H1 (cell line): ENCODE results near the gene MYBPHL. TPM values are rescaled to one million over a fixed set of nuclear protein-coding genes. Genes with fewer than 3 reads are reported as not detected.

ENCODE experiments used
- CTCF ChIA-PET: fragments of 300-600 bp; sonication (Branson Sonifier 250); formaldehyde crosslinking; loops from one replicate; lab custom pipeline; 2021; ENCODE audit not compliant: partially characterized antibody; lab: Charles Lee
- POLR2A ChIA-PET: fragments of 300-600 bp; sonication (Branson Sonifier 250); formaldehyde crosslinking; loops from one replicate; lab custom pipeline; 2021; ENCODE audit warnings: inconsistent platforms; ENCODE audit not compliant: partially characterized antibody; lab: Charles Lee
- DNase-seq, 2 experiments: peaks; one replicate each; pipeline versions ENCODE4 v3.0.0 to v3.0.0-alpha.2; 2010 to 2022; ENCODE audit warnings: low spot score in 2 of 2, low read depth in 1 of 2, mixed read lengths in 1 of 2
- FAIRE-seq: peaks from 2 replicates; lab custom pipeline; 2011; peaks lifted over from hg19 to GRCh38; lab: Jason Lieb, UNC
- H2AFZ ChIP-seq: 2 replicates; pipeline ENCODE4 v1.8.1; 2012; ENCODE audit warnings: low read length, inconsistent platforms
- H2AK5ac ChIP-seq: 2 replicates; pipeline ENCODE4 v1.6.1; 2013; ENCODE audit warnings: low read depth, low read length
- H2BK120ac ChIP-seq: replicated peaks from 2 replicates; pipeline ENCODE3; 2013; ENCODE audit warnings: low read depth, low read length, inconsistent platforms
- H2BK12ac ChIP-seq: 2 replicates; pipeline ENCODE4 v1.6.1; 2013; ENCODE audit warnings: low read depth, low read length
- H2BK15ac ChIP-seq: 2 replicates; pipeline ENCODE4 v1.6.1; 2013; ENCODE audit warnings: low read length
- H2BK20ac ChIP-seq: 2 replicates; pipeline ENCODE4 v1.6.1; 2013; ENCODE audit warnings: low read length
- H2BK5ac ChIP-seq: 2 replicates; pipeline ENCODE4 v1.6.1; 2013; ENCODE audit warnings: low read depth, low read length
- H3K14ac ChIP-seq: 2 replicates; pipeline ENCODE4 v1.6.1; 2013; ENCODE audit warnings: inconsistent platforms; ENCODE audit not compliant: insufficient read length
- H3K18ac ChIP-seq: 2 replicates; pipeline ENCODE4 v1.6.1; 2013; ENCODE audit warnings: low read length; ENCODE audit errors: extremely low read depth
- H3K23ac ChIP-seq: 2 replicates; pipeline ENCODE4 v1.6.1; 2013; ENCODE audit warnings: inconsistent platforms; ENCODE audit not compliant: insufficient read length
- H3K23me2 ChIP-seq: 2 replicates; pipeline ENCODE4 v1.6.1; 2013; ENCODE audit warnings: low read depth, low read length
- H3K27ac ChIP-seq: 2 replicates; pipeline ENCODE4 v1.6.1; 2011; ENCODE audit warnings: low read depth, low read length, inconsistent platforms
- H3K27me3 ChIP-seq, 4 experiments: replicated peaks in 1 of 4; 1 replicate in 1 of 4; 2 replicates in 3 of 4; pipeline versions ENCODE4 v1.6.1 to v1.8.1; 2011 to 2013; ENCODE audit warnings: low read length in 3 of 4, mild to moderate bottlenecking in 3 of 4, inconsistent platforms in 2 of 4, mixed read lengths in 2 of 4, moderate library complexity in 1 of 4; ENCODE audit not compliant: control insufficient read depth in 3 of 4, insufficient read depth in 3 of 4; ENCODE audit errors: extremely low read depth in 1 of 4
- H3K36me3 ChIP-seq, 4 experiments: 2 replicates each; pipeline versions ENCODE4 v1.6.1 to v1.8.1; 2011 to 2013; ENCODE audit warnings: mild to moderate bottlenecking in 4 of 4, low read length in 3 of 4, moderate library complexity in 2 of 4, control low read depth in 1 of 4, inconsistent platforms in 1 of 4; ENCODE audit not compliant: insufficient read depth in 4 of 4, control insufficient read depth in 2 of 4
- H3K4ac ChIP-seq: replicated peaks from 2 replicates; pipeline ENCODE3; 2013; ENCODE audit warnings: low read length, low read depth, mixed read lengths, inconsistent platforms; ENCODE audit not compliant: insufficient read length
- H3K4me1 ChIP-seq, 4 experiments: replicated peaks in 1 of 4; 1 replicate in 1 of 4; 2 replicates in 3 of 4; pipeline versions ENCODE4 v1.6.1 to v1.8.1; 2011 to 2013; ENCODE audit warnings: low read length in 3 of 4, inconsistent platforms in 2 of 4, mixed read lengths in 1 of 4; ENCODE audit not compliant: insufficient read depth in 4 of 4, control insufficient read depth in 3 of 4
- H3K4me2 ChIP-seq, 2 experiments: 2 replicates each; pipeline versions ENCODE4 v1.6.1 to v1.8.1; 2011 to 2013; ENCODE audit warnings: low read depth in 2 of 2, low read length in 2 of 2, control low read depth in 1 of 2, inconsistent platforms in 1 of 2, mild to moderate bottlenecking in 1 of 2; ENCODE audit not compliant: insufficient read depth in 1 of 2
- H3K4me3 ChIP-seq, 4 experiments: fragments of 200-600, 300-600 bp in 1 of 4; sonication (generic), shearing (Covaris generic), sonication (Bioruptor Twin) in 1 of 4; 2 replicates each; pipeline versions ENCODE4 v1.5.1 to v1.8.1; 2011 to 2016; ENCODE audit warnings: low read length in 4 of 4, low read depth in 3 of 4, control low read depth in 2 of 4, inconsistent platforms in 2 of 4, mild to moderate bottlenecking in 2 of 4, mixed read lengths in 1 of 4, moderate library complexity in 1 of 4; ENCODE audit not compliant: insufficient read depth in 2 of 4; ENCODE audit errors: extremely low read depth in 1 of 4
- H3K56ac ChIP-seq: replicated peaks from 2 replicates; pipeline ENCODE3; 2013; ENCODE audit warnings: low read depth, mild to moderate bottlenecking, mixed read lengths, low read length, inconsistent platforms; ENCODE audit not compliant: insufficient read length
- H3K79me1 ChIP-seq: 2 replicates; pipeline ENCODE4 v1.6.1; 2013; ENCODE audit warnings: low read depth, low read length, control low read depth
- H3K79me2 ChIP-seq, 2 experiments: 2 replicates each; pipeline versions ENCODE4 v1.6.1 to v1.8.1; 2012 to 2013; ENCODE audit warnings: low read length in 2 of 2, mild to moderate bottlenecking in 2 of 2, inconsistent platforms in 1 of 2; ENCODE audit not compliant: insufficient read depth in 2 of 2, control insufficient read depth in 1 of 2
- H3K9ac ChIP-seq, 4 experiments: replicated peaks in 1 of 4; 1 replicate in 1 of 4; 2 replicates in 3 of 4; pipeline versions ENCODE4 v1.6.1 to v1.8.1; 2011 to 2013; ENCODE audit warnings: low read depth in 3 of 4, low read length in 3 of 4, control low read depth in 2 of 4, mild to moderate bottlenecking in 2 of 4, moderate library complexity in 2 of 4, inconsistent platforms in 1 of 4; ENCODE audit errors: extremely low read depth in 1 of 4
- H3K9me3 ChIP-seq, 2 experiments: 2 replicates each; pipeline versions ENCODE4 v1.6.1 to v1.8.1; 2012 to 2013; ENCODE audit warnings: mild to moderate bottlenecking in 2 of 2, moderate library complexity in 2 of 2, control low read depth in 1 of 2, inconsistent platforms in 1 of 2, low read depth in 1 of 2, low read length in 1 of 2, mixed read lengths in 1 of 2; ENCODE audit not compliant: insufficient read depth in 2 of 2
- H4K20me1 ChIP-seq, 2 experiments: replicated peaks in 1 of 2; 2 replicates each; pipeline versions ENCODE3 to v1.8.1; 2011 to 2013; ENCODE audit warnings: inconsistent platforms in 2 of 2, low read length in 2 of 2, mild to moderate bottlenecking in 1 of 2; ENCODE audit not compliant: insufficient read depth in 2 of 2, control insufficient read depth in 1 of 2
- H4K5ac ChIP-seq: 2 replicates; pipeline ENCODE4 v1.6.1; 2013; ENCODE audit warnings: low read length, low read depth, mixed read lengths, inconsistent platforms; ENCODE audit not compliant: insufficient read length
- H4K8ac ChIP-seq: 2 replicates; pipeline ENCODE4 v1.8.0; 2013; ENCODE audit warnings: mild to moderate bottlenecking, moderate library complexity, low read length, inconsistent platforms; ENCODE audit not compliant: insufficient read depth; ENCODE audit errors: extremely low read depth
- H4K91ac ChIP-seq: replicated peaks from 2 replicates; pipeline ENCODE3; 2013; ENCODE audit warnings: low read length, mixed read lengths, inconsistent platforms; ENCODE audit not compliant: insufficient read length
- CREB1 ChIP-seq: IDR thresholded peaks from 2 replicates; pipeline ENCODE4 v1.6.1; 2012; ENCODE audit warnings: inconsistent platforms
- GTF2F1 ChIP-seq: IDR thresholded peaks from 2 replicates; pipeline ENCODE4 v1.6.1; 2012; ENCODE audit warnings: low read depth, low read length, improper control_type of control experiment, borderline replicate concordance
- HDAC6 ChIP-seq: IDR thresholded peaks from one replicate; pipeline ENCODE4 v1.7.1; 2012; ENCODE audit warnings: low read depth, mild to moderate bottlenecking, inconsistent platforms, low read length, moderate library complexity
- PHF8 ChIP-seq: fragments of 200-600 bp; sonication (generic); conservative IDR thresholded peaks from 2 replicates; pipeline ENCODE4 v1.7.1; 2012; ENCODE audit warnings: low read depth, mild to moderate bottlenecking, inconsistent platforms, low read length, moderate library complexity
- POU5F1 ChIP-seq: IDR thresholded peaks from 2 replicates; pipeline ENCODE4 v1.6.1; 2011; ENCODE audit warnings: low read depth, mild to moderate bottlenecking, low read length, moderate library complexity
- SIN3A ChIP-seq, 2 experiments: IDR thresholded peaks in 1 of 2; conservative IDR thresholded peaks in 1 of 2; 2 replicates each; pipeline ENCODE4 v1.6.1; 2011 to 2012; ENCODE audit warnings: low read length in 2 of 2, improper control_type of control experiment in 1 of 2, low read depth in 1 of 2, mild to moderate bottlenecking in 1 of 2
- SP1 ChIP-seq: IDR thresholded peaks from 2 replicates; pipeline ENCODE4 v1.6.1; 2011; ENCODE audit warnings: low read depth, low read length
- TBP ChIP-seq: IDR thresholded peaks from 2 replicates; pipeline ENCODE4 v1.6.1; 2011; ENCODE audit warnings: low read depth, low read length, improper control_type of control experiment
- YY1 ChIP-seq: IDR thresholded peaks from 2 replicates; pipeline ENCODE4 v1.6.1; 2011; ENCODE audit warnings: low read depth, mild to moderate bottlenecking, low read length
- WGBS, 2 experiments: shearing (Covaris generic) in 1 of 2; methylation state at CpG; one replicate each; pipeline versions ENCODE4 v1.1.6 to v1.1.7; 2013 to 2015; ENCODE audit warnings: low lambda C conversion rate in 2 of 2, mixed read lengths in 2 of 2, inconsistent platforms in 1 of 2, low coverage in 1 of 2, missing lambda C conversion rate in 1 of 2; ENCODE audit not compliant: insufficient replicate concordance in 2 of 2, insufficient coverage in 1 of 2, insufficient read length in 1 of 2; ENCODE audit errors: extremely low coverage in 1 of 2, missing lambda C conversion rate in 1 of 2; 5-methylcytosine and 5-hydroxymethylcytosine counted together
- polyA plus RNA-seq, 7 experiments: library from polyadenylated mRNA; depleted of rRNA in 3 of 7; stranded (reverse) in 5 of 7; unstranded in 2 of 7; fragments of >200 nt in 5 of 7; fragments of 200-250 nt in 2 of 7; gene quantifications; 1 replicate in 5 of 7; 2 replicates in 1 of 7; 4 replicates in 1 of 7; pipeline versions ENCODE4 v1.2.1 to v1.2.3, GENCODE V29; 2011 to 2013; ENCODE audit warnings: missing spikeins in 2 of 7, mixed read lengths in 2 of 7
- total RNA-seq: library from RNA; stranded (reverse); fragmentation: NEBNext Ultra II Directional; extraction: Animal tissue kit (Norgen Biotek cat#: 25700); gene quantifications from 2 replicates; pipeline ENCODE4 v1.2.1, GENCODE V29; 2021

The MYBPHL gene
- total and polyA plus RNA-seq, 2 of the 8 experiments (the other 6 are each of a cell fraction or from before 2014, with no cell fraction given) = 0.24 to 0.30 TPM

- no peak overlapping the region for H3K23ac ChIP-seq
- no peak overlapping the region for H2BK15ac ChIP-seq
- H3K23me2 ChIP-seq = no peaks in the 10 kb centered on the region
- H3K9me3 ChIP-seq = no peaks in the 10 kb centered on the region
- CTCF ChIA-PET = interaction anchor here (4.0 to 4.6 kb wide), 2 partner anchors 13 to 17 kb away, joined by 21 to 34 read pairs; partner anchors contain the start of gene MYBPHL
- no peak overlapping the region for H2AFZ ChIP-seq
- H2AK5ac ChIP-seq = no peak overlapping the region
- POLR2A ChIA-PET = no interaction called here
- no peaks in the 10 kb centered on the region for H3K36me3 ChIP-seq
- H4K91ac ChIP-seq = no peak overlapping the region
- H3K18ac ChIP-seq = no peak overlapping the region
- no peak overlapping the region for H3K4ac ChIP-seq
- TF ChIP-seq SIN3A (conservative IDR thresholded peaks at IDR 0.05 in 1 of 2, IDR thresholded peaks at IDR 0.05 in 1 of 2; ENCODE audit: low read depth in 1 of 2, low read length in 2 of 2) (no peak), HDAC6 (no peak), YY1 (no peak), TBP (no peak), SP1 (no peak), PHF8 (no peak), GTF2F1 (no peak), CREB1 (no peak), POU5F1 (no peak)
- no peak overlapping the region for H3K14ac ChIP-seq
- H3K79me2 ChIP-seq = no peaks in the 10 kb centered on the region
- DNase-seq (no peak), FAIRE-seq (no peak)
- no peak overlapping the region for H2BK120ac ChIP-seq
- no peak overlapping the region for H3K9ac ChIP-seq
- H2BK12ac ChIP-seq = no peak overlapping the region
- no peak overlapping the region for H2BK20ac ChIP-seq
- H3K4me1 ChIP-seq = no peaks in the 10 kb centered on the region
- H3K56ac ChIP-seq = no peak overlapping the region
- H3K4me2 ChIP-seq = no peak overlapping the region
- H4K20me1 ChIP-seq = no peaks in the 10 kb centered on the region
- no peak overlapping the region for H3K4me3 ChIP-seq
- H4K8ac ChIP-seq = no peak overlapping the region
- no peak overlapping the region for H2BK5ac ChIP-seq
- H3K27me3 ChIP-seq = no peaks in the 10 kb centered on the region; a peak in 1 of 7 replicates
- no peaks in the 10 kb centered on the region for H3K79me1 ChIP-seq
- H4K5ac ChIP-seq = no peak overlapping the region
- no peak overlapping the region for H3K27ac ChIP-seq
- WGBS, 2 experiments = 85% methylated on average over 4 of the region's 4 CpGs; no CpG with 5 or more reads in 1 of the 2 experiments
Observed at GRCh38 chr1:109294481-109294880, 12.3 kb downstream of the MYBPHL start.
